ENCODE measurements around the gene ARHGAP10. TPM values are rescaled to one million over a fixed set of nuclear protein-coding genes. Genes with fewer than 3 reads are reported as not detected.
"Not testable (repeated sequence)": the region's sequence is repeated elsewhere in the genome, so short reads cannot be mapped to it uniquely, and the experiment has no call there.

ARHGAP10 gene
- total RNA-seq, 1 experiment from 2014 or later, result 36.9 TPM

DNA sequence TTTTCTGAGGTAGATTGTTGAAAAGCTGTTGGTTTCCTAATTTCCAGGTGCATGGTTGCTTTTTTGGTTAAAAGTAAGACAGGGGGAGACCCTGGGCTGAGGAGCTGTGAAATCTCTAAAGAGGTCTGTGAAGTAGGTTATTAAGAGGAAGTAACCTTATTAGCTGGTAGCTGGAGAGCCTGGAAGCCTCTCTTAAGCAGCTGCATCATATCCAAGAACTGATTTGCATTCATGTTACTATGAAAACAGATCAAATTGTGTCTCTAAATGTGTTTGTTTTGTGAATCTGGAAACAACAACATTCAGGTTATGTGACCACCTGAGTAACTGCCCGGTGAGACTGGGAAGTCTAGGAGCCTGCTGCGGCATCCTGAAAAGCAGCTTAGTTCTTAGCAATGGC is 54.1 kb downstream of the ARHGAP10 start:
- no peaks in the 10 kb centered on the region for H3K27me3 ChIP-seq (replicated peaks)
- H3K4me1 ChIP-seq (replicated peaks), result peaks cover 15% of the 10 kb centered on the region
- no peak overlapping the region for H3K4me3 ChIP-seq
- H3K27ac ChIP-seq, result no peak overlapping the region
- DNase-seq (ENCODE audit: low read depth in 1 of 2, low spot score in 2 of 2), result no peak
- H3K9me3 ChIP-seq (replicated peaks), result no peaks in the 10 kb centered on the region
- H3K36me3 ChIP-seq, result no peaks in the 10 kb centered on the region

DNA sequence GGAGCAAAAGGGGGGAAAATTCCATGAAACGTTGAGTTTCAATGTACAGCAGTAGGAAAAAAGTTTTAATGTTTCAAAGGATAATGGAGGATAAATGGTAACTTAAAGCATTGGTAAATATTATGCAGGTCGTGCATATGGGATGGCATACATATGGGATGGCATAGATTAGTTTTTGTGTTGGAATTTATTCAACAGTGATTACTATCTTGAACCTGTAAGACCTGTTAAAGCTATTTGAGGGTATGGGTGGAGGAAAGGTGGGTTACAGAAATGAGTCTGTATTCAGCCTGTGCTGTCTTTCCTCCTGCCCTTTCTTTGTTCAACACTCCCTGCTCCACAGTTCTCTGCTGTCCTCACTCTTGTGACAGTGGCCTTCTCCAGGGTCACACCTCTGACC is 54.6 kb downstream of the ARHGAP10 start:
- H3K27ac ChIP-seq, result no peak overlapping the region
- peaks cover 15% of the 10 kb centered on the region for H3K4me1 ChIP-seq (replicated peaks)
- H3K4me3 ChIP-seq, result no peak overlapping the region
- H3K27me3 ChIP-seq (replicated peaks), result no peaks in the 10 kb centered on the region
- H3K9me3 ChIP-seq (replicated peaks), result no peaks in the 10 kb centered on the region
- H3K36me3 ChIP-seq, result no peaks in the 10 kb centered on the region
- no peak for DNase-seq (ENCODE audit: low read depth in 1 of 2, low spot score in 2 of 2)

DNA sequence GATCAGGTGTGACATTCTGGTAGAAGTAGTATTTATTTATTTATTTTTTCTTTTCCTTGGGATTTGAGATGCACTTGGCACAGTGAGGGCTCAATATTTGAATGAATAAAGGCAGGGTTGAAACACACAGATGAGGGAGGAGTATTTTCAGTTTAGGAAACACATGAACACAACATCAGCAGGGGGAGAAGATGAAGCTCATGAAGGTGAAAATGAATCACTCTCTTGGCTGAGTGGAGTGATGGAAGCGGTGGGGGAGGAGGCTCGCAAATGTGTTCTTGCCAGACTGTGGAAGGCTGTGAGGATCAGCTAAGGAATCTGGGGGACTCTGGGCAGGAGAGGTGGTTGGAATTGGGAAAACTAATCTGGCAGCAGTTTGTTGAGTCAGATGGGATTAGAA is 55.3 kb downstream of the ARHGAP10 start:
- no peak for DNase-seq (ENCODE audit: low read depth in 1 of 2, low spot score in 2 of 2)
- Histone ChIP-seq H3K27me3 (replicated peaks) (no peaks in the 10 kb centered on the region), H3K4me1 (replicated peaks) (peaks cover 11% of the 10 kb centered on the region), H3K27ac (no peak overlapping the region), H3K36me3 (no peaks in the 10 kb centered on the region), H3K4me3 (no peak overlapping the region), H3K9me3 (replicated peaks) (no peaks in the 10 kb centered on the region)

DNA sequence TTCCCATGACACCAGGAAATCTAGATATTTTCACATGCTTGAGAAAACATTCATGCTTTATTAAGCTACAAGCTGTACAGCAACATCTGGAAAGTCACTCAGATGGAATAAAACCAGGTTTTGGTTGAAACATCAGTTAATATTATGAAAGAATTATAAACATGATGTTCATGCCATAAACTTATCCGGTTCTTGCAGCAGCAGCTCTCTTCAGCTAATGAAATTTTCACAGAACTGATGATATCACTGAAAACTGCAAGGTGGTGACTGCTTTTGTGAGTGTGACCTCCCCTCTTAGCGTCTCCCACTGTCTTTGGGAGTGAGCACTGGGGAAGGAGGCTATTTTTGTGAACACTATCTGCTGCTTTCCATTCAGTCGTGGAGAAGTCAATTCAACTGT is 56.9 kb downstream of the ARHGAP10 start:
- no peak for DNase-seq (ENCODE audit: low read depth in 1 of 2, low spot score in 2 of 2)
- H3K27me3 ChIP-seq (replicated peaks), result no peaks in the 10 kb centered on the region
- no peak overlapping the region for H3K27ac ChIP-seq
- H3K9me3 ChIP-seq (replicated peaks), result no peaks in the 10 kb centered on the region
- no peaks in the 10 kb centered on the region for H3K36me3 ChIP-seq
- H3K4me3 ChIP-seq, result no peak overlapping the region
- peaks cover 6% of the 10 kb centered on the region; the same call in 1 of the 2 replicates for H3K4me1 ChIP-seq (replicated peaks)

DNA sequence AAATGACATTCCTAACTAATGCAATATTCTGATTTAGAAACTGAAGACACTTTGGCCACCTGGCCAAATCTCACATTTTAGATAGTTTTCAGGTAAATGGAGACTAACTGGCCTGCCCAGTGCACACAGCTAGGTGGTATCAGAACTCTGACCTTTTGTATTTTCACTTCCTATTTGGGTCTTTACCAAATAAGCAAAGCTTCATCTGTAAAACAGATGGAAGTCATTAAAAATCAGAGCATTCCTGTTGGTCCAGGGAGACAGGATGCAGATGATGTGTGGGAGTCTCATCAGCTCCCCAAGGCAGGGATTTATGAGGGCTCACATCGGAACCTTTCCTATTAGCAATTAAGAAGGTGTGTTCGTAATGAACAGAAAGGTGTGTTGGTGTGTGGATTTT is 57.7 kb downstream of the ARHGAP10 start:
- no peak overlapping the region for H3K27ac ChIP-seq
- peaks cover 6% of the 10 kb centered on the region; the same call in 1 of the 2 replicates for H3K4me1 ChIP-seq (replicated peaks)
- no peak for DNase-seq (ENCODE audit: low read depth in 1 of 2, low spot score in 2 of 2)

DNA sequence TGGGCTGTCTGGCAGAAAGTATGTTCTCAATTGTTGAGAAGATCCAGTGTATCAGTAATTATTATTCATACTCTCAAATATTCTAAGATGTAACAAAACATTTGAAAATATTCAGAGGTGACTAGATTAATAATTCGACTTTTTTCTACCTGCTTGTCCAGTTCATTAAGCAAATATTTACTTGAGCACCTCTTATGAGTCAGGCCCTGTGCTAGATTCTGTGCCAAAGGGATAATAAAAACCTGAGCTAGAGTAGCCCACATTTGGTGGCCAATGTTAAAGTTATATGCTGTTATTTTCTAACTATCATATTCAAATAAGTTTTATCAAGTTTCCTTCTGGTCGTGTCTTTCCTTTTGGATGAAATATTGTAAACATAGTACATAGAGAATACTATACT is 58.5 kb downstream of the ARHGAP10 start:
- Histone ChIP-seq H3K4me3 (no peak overlapping the region), H3K36me3 (no peaks in the 10 kb centered on the region), H3K9me3 (replicated peaks) (no peaks in the 10 kb centered on the region), H3K4me1 (replicated peaks) (peaks cover 6% of the 10 kb centered on the region; the same call in 1 of the 2 replicates), H3K27me3 (replicated peaks) (no peaks in the 10 kb centered on the region), H3K27ac (no peak overlapping the region)
- no peak for DNase-seq (ENCODE audit: low read depth in 1 of 2, low spot score in 2 of 2)

More for the DNA sequence above, 57.7 kb downstream of the ARHGAP10 start:
- Histone ChIP-seq H3K9me3 (replicated peaks) (no peaks in the 10 kb centered on the region), H3K36me3 (no peaks in the 10 kb centered on the region), H3K4me3 (no peak overlapping the region), H3K27me3 (replicated peaks) (no peaks in the 10 kb centered on the region)

DNA sequence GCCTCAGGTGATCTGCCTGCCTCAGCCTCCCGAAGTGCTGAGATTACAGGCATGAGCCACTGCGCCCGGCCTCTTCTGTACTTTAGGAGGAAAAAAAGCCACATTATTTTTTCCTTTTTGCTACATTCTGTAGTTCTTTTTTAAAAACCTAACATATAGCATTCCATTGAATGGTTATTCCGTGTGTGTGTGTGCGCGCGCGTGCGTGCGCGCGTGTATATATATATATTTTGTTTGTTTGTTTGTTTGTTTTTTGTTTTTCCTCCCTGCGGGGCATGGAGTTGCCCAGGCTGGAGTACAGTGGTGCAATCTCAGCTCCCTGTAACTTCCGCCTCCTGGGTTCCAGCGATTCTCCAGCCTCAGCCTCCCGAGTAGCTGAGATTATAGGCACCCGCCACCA is 59.5 kb downstream of the ARHGAP10 start:
- Histone ChIP-seq H3K4me3 (no peak overlapping the region), H3K36me3 (no peaks in the 10 kb centered on the region), H3K4me1 (replicated peaks) (peaks cover 6% of the 10 kb centered on the region; the same call in 1 of the 2 replicates), H3K27ac (no peak overlapping the region), H3K27me3 (replicated peaks) (no peaks in the 10 kb centered on the region), H3K9me3 (replicated peaks) (no peaks in the 10 kb centered on the region)
- DNase-seq (ENCODE audit: low read depth in 1 of 2, low spot score in 2 of 2), result no peak

DNA sequence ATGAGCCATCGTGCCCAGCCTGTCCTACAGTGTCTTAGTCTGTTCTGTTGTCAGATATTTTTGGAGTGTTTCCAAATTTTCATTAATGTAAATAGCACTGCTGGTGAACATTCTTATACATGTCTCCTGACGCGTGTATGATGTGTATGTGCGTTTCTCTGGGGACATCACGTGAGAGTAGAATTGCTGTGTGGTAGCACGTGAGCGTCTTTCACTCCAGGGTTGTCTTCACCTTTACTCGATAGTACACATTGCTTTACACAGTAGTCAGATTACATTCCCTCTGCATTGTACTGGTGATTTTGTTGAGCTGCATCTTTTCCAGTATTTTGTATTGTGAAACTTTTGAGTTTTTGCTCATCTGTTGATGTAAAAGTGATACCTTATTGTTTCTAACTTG is 60.0 kb downstream of the ARHGAP10 start:
- Histone ChIP-seq H3K27me3 (replicated peaks) (no peaks in the 10 kb centered on the region), H3K36me3 (no peaks in the 10 kb centered on the region), H3K4me3 (no peak overlapping the region), H3K4me1 (replicated peaks) (peaks cover 6% of the 10 kb centered on the region; the same call in 1 of the 2 replicates), H3K9me3 (replicated peaks) (no peaks in the 10 kb centered on the region), H3K27ac (no peak overlapping the region)
- DNase-seq (ENCODE audit: low read depth in 1 of 2, low spot score in 2 of 2), result no peak

DNA sequence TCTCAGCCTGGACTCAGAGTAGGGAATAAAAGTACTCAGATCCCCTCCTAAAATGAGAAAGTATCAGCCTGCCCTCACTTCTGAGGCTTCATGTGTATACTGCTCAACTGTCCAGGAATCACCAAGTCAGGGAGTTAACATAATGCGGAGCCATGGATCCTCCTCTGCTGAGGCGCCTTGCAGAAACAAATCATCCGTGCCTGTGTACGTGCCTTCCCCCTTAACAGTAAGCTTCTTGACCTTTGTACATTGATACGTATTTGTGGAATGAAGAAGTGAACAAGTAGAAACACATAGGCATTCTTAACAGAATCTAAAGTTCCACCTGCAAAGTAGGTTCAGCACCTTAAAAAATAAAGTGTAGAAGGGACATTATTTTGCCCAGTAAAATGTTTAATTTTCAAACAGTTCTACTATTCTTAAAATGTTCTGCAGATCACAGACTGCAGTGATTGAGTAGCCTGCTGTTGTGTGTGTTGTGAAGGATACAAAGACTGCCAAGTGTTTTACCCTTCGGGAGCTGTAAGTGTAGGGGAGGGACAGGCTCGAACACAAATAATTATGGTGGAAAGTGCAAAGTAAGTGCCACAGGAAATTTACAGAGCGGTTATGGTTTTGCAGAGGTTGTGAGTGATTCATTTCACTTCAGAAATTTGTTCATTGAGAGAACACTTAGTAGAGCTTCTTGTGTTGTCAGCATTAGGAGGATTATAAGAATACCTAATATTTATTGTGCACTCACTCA is 61.9 kb downstream of the ARHGAP10 start:
- no peaks in the 10 kb centered on the region for H3K9me3 ChIP-seq (replicated peaks)
- no peaks in the 10 kb centered on the region; the same call in 1 of the 2 replicates for H3K4me1 ChIP-seq (replicated peaks)
- no peak overlapping the region for H3K4me3 ChIP-seq
- no peaks in the 10 kb centered on the region for H3K36me3 ChIP-seq
- DNase-seq (ENCODE audit: low read depth in 1 of 2, low spot score in 2 of 2), result no peak
- H3K27me3 ChIP-seq (replicated peaks), result no peaks in the 10 kb centered on the region
- H3K27ac ChIP-seq, result no peak overlapping the region

DNA sequence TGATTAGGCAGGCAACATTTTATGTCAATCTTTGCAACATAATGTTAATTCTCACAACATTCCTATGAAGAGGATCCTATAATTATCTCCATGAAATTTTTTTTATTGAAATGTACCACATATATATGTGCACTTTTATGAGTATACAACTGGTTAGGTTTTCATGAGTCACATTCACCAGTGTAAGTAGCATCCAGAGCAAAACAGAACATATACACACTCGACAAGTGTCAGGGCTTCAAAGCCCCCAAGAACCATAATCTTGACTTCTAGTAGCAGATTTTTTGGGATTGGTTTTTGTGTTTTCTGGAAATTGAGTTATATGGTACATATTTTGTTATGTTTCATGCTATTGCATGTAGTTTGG is 62.4 kb downstream of the ARHGAP10 start:
- H3K4me1 ChIP-seq (replicated peaks), result peaks cover 5% of the 10 kb centered on the region
- H3K4me3 ChIP-seq, result no peak overlapping the region
- H3K9me3 ChIP-seq (replicated peaks), result no peaks in the 10 kb centered on the region
- H3K36me3 ChIP-seq, result no peaks in the 10 kb centered on the region
- DNase-seq (ENCODE audit: low read depth in 1 of 2, low spot score in 2 of 2), result no peak
- H3K27ac ChIP-seq, result no peak overlapping the region
- no peaks in the 10 kb centered on the region for H3K27me3 ChIP-seq (replicated peaks)

DNA sequence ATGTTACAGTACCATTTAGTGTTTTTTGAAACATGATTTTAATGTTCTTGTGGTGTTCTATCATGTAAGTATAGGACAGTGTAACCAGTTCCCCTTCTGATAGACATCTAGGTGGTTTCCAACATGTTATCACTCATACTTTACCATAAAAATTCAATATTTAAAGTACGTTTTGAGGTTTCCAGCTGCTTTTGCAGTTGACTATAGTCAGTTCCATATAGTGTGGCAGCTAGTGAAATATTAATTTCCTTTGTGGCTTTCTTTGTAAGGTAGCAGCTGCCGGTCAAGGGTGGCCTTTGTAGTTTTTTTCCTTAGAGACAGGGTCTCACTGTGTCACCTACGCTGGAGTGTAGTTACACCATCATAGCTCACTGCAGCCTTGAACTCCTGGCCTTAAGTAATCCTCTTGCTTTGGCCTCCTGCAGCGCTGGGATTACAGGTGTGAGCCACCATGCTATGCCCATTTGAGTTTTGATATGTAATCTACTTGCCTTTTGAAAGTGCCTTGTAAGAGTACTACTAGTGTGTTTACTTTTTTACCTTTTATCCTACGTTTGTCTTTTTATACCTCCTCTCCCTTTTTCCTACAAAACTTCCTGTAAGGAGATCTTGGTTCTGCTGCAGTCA is 63.0 kb downstream of the ARHGAP10 start:
- no peaks in the 10 kb centered on the region for H3K27me3 ChIP-seq (replicated peaks)
- H3K9me3 ChIP-seq (replicated peaks), result no peaks in the 10 kb centered on the region
- H3K27ac ChIP-seq, result no peak overlapping the region
- peaks cover 11% of the 10 kb centered on the region for H3K4me1 ChIP-seq (replicated peaks)
- H3K36me3 ChIP-seq, result no peaks in the 10 kb centered on the region
- H3K4me3 ChIP-seq, result no peak overlapping the region
- no peak for DNase-seq (ENCODE audit: low read depth in 1 of 2, low spot score in 2 of 2)

DNA sequence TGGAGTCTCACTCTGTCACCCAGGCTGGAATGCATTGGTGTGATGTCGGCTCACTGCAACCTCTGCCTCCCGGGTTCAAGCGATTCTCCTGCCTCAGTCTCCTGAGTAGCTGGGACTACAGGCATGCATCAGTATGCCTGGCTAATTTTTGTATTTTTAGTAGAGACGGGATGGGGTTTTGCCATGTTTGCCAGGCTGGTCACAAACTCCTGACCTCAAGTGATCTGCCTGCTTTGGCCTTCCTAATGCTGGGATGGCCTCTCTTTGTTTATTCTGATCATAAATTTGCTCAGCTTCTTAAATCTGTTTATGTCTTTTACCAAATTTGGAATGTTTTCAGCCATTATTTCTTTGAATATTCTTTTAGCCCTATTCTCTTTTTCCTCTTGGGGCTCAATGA is 67.2 kb downstream of the ARHGAP10 start:
- not testable (repeated sequence) for H3K4me3 ChIP-seq; H3K36me3 ChIP-seq; H3K27me3 ChIP-seq (replicated peaks); DNase-seq (ENCODE audit: low read depth in 1 of 2, low spot score in 2 of 2); H3K27ac ChIP-seq; H3K9me3 ChIP-seq (replicated peaks)
- H3K4me1 ChIP-seq (replicated peaks), result peaks cover 16% of the 10 kb centered on the region

DNA sequence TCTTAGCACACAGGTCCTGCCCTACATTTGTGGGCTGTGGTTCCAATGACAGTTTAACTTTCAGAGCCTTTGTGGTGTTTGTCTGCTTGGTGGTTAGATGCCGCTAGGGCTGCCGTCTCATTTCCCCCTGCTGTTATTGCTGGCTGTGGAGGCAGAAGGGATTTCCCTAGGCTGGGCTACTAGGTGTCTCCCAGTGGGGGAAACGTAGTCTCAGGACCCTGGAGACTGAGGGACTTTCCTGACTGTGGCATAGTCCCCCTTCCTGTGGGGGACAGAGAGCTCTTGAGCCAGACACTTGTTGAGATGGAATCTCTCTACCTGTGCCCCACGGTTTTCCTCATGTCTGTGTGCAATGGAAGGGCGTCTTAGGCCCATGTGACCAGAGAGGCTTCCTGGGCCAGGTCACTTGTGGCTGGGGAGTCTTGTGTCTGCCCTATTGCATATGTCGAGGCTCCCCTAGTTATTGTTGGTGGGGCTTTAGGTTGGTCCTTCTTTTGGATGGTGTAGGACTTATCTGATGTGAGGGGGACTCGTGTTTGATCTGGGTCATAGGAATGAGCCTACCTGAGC is 68.2 kb downstream of the ARHGAP10 start:
- H3K9me3 ChIP-seq (replicated peaks), result no peaks in the 10 kb centered on the region
- H3K27me3 ChIP-seq (replicated peaks), result no peaks in the 10 kb centered on the region
- no peak overlapping the region; the same call in 1 of the 2 replicates for H3K27ac ChIP-seq
- DNase-seq (ENCODE audit: low read depth in 1 of 2, low spot score in 2 of 2), result peak; percentile 44 to 47
- H3K36me3 ChIP-seq, result no peaks in the 10 kb centered on the region
- H3K4me3 ChIP-seq, result no peak overlapping the region
- peaks cover 26% of the 10 kb centered on the region for H3K4me1 ChIP-seq (replicated peaks)

DNA sequence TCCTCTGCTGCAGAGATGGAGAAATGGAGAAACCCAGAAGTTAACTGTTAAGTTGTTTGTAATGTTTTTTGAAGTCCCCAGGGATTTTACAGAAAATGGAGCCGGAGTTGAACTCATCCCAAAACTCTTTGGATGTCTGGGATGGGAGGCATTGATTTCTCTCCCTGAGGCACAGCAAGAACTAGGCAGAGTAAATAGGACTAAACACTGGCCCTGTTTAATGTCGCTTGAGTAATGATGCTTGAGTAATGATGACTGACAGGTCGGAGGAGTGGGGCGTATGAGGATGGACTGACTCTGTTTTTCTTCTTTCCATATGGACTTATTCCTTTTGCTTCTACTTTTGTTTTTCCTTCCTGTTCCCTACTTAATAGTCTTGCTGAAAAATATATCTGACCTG is 69.9 kb downstream of the ARHGAP10 start:
- DNase-seq (ENCODE audit: low read depth in 1 of 2, low spot score in 2 of 2), result no peak
- Histone ChIP-seq H3K36me3 (no peaks in the 10 kb centered on the region), H3K9me3 (replicated peaks) (no peaks in the 10 kb centered on the region), H3K4me1 (replicated peaks) (peaks cover 29% of the 10 kb centered on the region), H3K27me3 (replicated peaks) (no peaks in the 10 kb centered on the region), H3K27ac (no peak overlapping the region), H3K4me3 (no peak overlapping the region)

All from SJSA1 (cell line).